ENCODE data around the gene RO60. TPM values are rescaled to one million over a fixed set of nuclear protein-coding genes. Genes with fewer than 3 reads are reported as not detected.

Gene RO60
- total and polyA plus RNA-seq, 2 donors (not counting 1 experiment from before 2014, with no cell fraction given) = 8.2 to 66.4 TPM

DNA sequence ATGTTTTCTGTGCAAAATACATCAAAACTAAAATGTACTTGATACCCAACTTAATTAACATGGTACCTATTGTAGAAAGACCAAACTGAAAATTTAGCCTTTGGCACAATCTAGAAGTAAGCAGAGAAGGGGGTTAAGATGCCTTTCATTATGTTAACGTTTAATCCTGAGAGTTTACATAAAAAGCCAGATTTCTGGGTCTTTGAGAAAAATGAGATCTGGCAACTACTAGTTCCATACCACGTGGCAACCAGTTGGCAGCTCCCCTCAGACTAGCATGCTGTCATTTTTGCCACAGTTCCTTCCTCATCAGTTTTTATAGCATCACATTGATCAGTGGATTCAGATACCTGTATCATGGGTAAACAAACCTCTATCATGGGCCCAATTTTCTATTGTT lies 1.5 kb downstream of the RO60 start:
- Histone ChIP-seq H3K4me1 (ENCODE audit: control insufficient read depth in 2 of 2, insufficient read depth in 2 of 2, low read length in 2 of 2) (peaks cover 21 to 25% of the 10 kb centered on the region in 2 donors), H2AFZ (ENCODE audit: insufficient read depth, low read depth, low read length, poor library complexity, severe bottlenecking) (no peak overlapping the region), H3K9me3 (ENCODE audit: control extremely low read depth in 1 of 3, control insufficient read depth in 2 of 3, insufficient read depth in 1 of 3, low read length in 2 of 3) (peaks cover 0 to 2% (median 0%) of the 10 kb centered on the region in 3 donors), H3K4me2 (replicated peaks; ENCODE audit: low read depth, low read length, poor library complexity, severe bottlenecking) (peak overlapping the region; percentile 91), H3K27ac (ENCODE audit: low read length in 2 of 2) (no peak overlapping the region), H3K79me2 (ENCODE audit: control insufficient read depth, insufficient read depth, low read length) (peaks cover 95% of the 10 kb centered on the region), H3K9ac (ENCODE audit: low read length) (no peak overlapping the region), H3K27me3 (replicated peaks in 1 of 4; ENCODE audit: control extremely low read depth in 1 of 4, control insufficient read depth in 3 of 4, insufficient read depth in 4 of 4, low read length in 3 of 4) (no peaks in the 10 kb centered on the region), H3K4me3 (ENCODE audit: control extremely low read depth in 1 of 5, extremely low read depth in 1 of 5, insufficient read depth in 1 of 5, low read depth in 2 of 5, low read length in 4 of 5) (no peak overlapping the region), H3K36me3 (replicated peaks in 1 of 2; ENCODE audit: control extremely low read depth in 1 of 2, control insufficient read depth in 1 of 2, extremely low read depth in 1 of 2, insufficient read depth in 2 of 2, low read length in 1 of 2) (no peaks in the 10 kb centered on the region), H4K20me1 (ENCODE audit: control insufficient read depth, insufficient read depth, low read length, poor library complexity, severe bottlenecking) (peaks cover 13% of the 10 kb centered on the region)
- Mint-ChIP-seq H3K9me3 (ENCODE audit: insufficient read depth) (no peaks in the 10 kb centered on the region), H3K4me3 (peak overlapping the region; percentile 70), H3K27ac (peak overlapping the region; percentile 77), H3K4me1 (peaks cover 57% of the 10 kb centered on the region), H3K27me3 (no peaks in the 10 kb centered on the region)
- DNase-seq = no peak
- WGBS (ENCODE audit: insufficient coverage) = 41% methylated on average over 2 of the region's 2 CpGs
- POLR2A ChIA-PET = no interaction called here
- CTCF ChIA-PET = interaction anchor here (1.3 kb wide), 1 partner anchor 76 kb away, joined by 5 read pairs; no protein-coding TSS in a partner anchor
- ATAC-seq (ENCODE audit: low read depth) = no peak
- intact Hi-C loops (cut with micrococcal nuclease) = no loop called here
- TF ChIP-seq, protein P1, sequence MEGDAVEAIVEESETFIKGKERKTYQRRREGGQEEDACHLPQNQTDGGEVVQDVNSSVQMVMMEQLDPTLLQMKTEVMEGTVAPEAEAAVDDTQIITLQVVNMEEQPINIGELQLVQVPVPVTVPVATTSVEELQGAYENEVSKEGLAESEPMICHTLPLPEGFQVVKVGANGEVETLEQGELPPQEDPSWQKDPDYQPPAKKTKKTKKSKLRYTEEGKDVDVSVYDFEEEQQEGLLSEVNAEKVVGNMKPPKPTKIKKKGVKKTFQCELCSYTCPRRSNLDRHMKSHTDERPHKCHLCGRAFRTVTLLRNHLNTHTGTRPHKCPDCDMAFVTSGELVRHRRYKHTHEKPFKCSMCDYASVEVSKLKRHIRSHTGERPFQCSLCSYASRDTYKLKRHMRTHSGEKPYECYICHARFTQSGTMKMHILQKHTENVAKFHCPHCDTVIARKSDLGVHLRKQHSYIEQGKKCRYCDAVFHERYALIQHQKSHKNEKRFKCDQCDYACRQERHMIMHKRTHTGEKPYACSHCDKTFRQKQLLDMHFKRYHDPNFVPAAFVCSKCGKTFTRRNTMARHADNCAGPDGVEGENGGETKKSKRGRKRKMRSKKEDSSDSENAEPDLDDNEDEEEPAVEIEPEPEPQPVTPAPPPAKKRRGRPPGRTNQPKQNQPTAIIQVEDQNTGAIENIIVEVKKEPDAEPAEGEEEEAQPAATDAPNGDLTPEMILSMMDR (IDR thresholded peaks at IDR 0.05) = no peak
- TF ChIP-seq EZH2 (IDR thresholded peaks at IDR 0.05; ENCODE audit: borderline replicate concordance, insufficient read depth, low read depth, low read length, poor library complexity, severe bottlenecking) = no peak

DNA sequence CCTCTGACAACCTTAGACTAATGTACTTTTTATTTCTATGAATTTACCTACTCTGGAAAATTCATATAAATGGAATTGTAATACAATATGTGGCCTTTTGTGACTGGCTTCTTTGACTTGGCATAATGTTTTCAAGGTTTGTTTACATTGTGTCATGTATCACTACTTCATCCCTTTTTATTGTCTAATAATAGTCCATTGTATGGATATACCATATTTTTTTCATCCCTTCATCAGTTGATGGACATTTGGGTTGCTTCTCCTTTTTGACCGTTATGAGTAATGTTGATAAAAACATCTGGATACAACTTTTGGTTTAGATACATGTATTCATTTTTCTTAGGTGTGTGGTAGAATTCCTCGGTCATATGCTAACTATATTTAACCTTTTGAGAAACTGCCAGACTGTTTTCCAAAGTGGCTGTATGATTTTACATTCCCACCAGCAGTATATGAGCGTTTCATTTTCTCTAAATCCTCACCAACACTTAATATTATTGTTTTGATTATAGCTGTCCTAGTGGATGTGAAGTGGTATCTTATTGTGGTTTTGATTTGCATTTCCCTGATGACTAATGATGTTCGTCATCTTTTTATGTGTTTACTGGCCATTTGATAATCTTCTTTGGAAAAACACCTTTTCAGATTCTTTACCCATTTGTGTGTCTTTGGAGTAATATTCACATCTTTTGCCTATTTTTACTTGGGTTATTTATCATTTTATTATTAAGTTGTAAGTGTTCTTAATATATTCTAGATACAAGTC lies 3.5 kb downstream of the RO60 start:
- H3K79me2 ChIP-seq (ENCODE audit: control insufficient read depth, insufficient read depth, low read length) = peaks cover 84% of the 10 kb centered on the region
- CTCF ChIA-PET = no interaction called here
- H3K27ac Mint-ChIP-seq = no peak overlapping the region
- intact Hi-C loops (cut with micrococcal nuclease) = no loop called here
- H3K36me3 ChIP-seq (replicated peaks in 1 of 2; ENCODE audit: control extremely low read depth in 1 of 2, control insufficient read depth in 1 of 2, extremely low read depth in 1 of 2, insufficient read depth in 2 of 2, low read length in 1 of 2) = no peaks in the 10 kb centered on the region
- POLR2A ChIA-PET = no interaction called here
- TF ChIP-seq EZH2 (IDR thresholded peaks at IDR 0.05; ENCODE audit: borderline replicate concordance, insufficient read depth, low read depth, low read length, poor library complexity, severe bottlenecking) = no peak
- TF ChIP-seq, protein P1 (IDR thresholded peaks at IDR 0.05) = no peak
- H3K27ac ChIP-seq (ENCODE audit: low read length in 2 of 2) = no peak overlapping the region
- H4K20me1 ChIP-seq (ENCODE audit: control insufficient read depth, insufficient read depth, low read length, poor library complexity, severe bottlenecking) = peaks cover 13% of the 10 kb centered on the region
- no peak overlapping the region for H3K4me2 ChIP-seq (replicated peaks; ENCODE audit: low read depth, low read length, poor library complexity, severe bottlenecking)
- no peaks in the 10 kb centered on the region for H3K27me3 Mint-ChIP-seq
- no peak overlapping the region for H2AFZ ChIP-seq (ENCODE audit: insufficient read depth, low read depth, low read length, poor library complexity, severe bottlenecking)
- WGBS (ENCODE audit: insufficient coverage) = no CpG with 5 or more reads among the region's 4 CpGs
- H3K9ac ChIP-seq (ENCODE audit: low read length) = no peak overlapping the region
- H3K4me3 Mint-ChIP-seq = no peak overlapping the region
- peaks cover 61% of the 10 kb centered on the region for H3K4me1 Mint-ChIP-seq
- DNase-seq (no peak), ATAC-seq (ENCODE audit: low read depth) (no peak)
- no peak overlapping the region for H3K4me3 ChIP-seq (ENCODE audit: control extremely low read depth in 1 of 5, extremely low read depth in 1 of 5, insufficient read depth in 1 of 5, low read depth in 2 of 5, low read length in 4 of 5)
- no peaks in the 10 kb centered on the region for H3K9me3 Mint-ChIP-seq (ENCODE audit: insufficient read depth)
- peaks cover 18 to 22% of the 10 kb centered on the region in 2 donors for H3K4me1 ChIP-seq (ENCODE audit: control insufficient read depth in 2 of 2, insufficient read depth in 2 of 2, low read length in 2 of 2)
- peaks cover 0 to 2% (median 0%) of the 10 kb centered on the region in 3 donors for H3K9me3 ChIP-seq (ENCODE audit: control extremely low read depth in 1 of 3, control insufficient read depth in 2 of 3, insufficient read depth in 1 of 3, low read length in 2 of 3)
- H3K27me3 ChIP-seq (replicated peaks in 1 of 4; ENCODE audit: control extremely low read depth in 1 of 4, control insufficient read depth in 3 of 4, insufficient read depth in 4 of 4, low read length in 3 of 4) = no peaks in the 10 kb centered on the region
